Activated naive CD4-positive, alpha-beta T cell treated with anti-CD3 and anti-CD28 coated beads, Interleukin-2, amount 10 ng/mL, durations not matched to agents 7 days and 5 days (primary cell): Measurements from ENCODE around the gene CTNND2.

Experiments
- CTCF ChIA-PET: fragments of 350-600 bp; sonication (Branson Sonifier 250); formaldehyde crosslinking; loops from one replicate; lab custom pipeline; 2021; ENCODE audit warnings: antibody characterized with exemption; lab: Charles Lee
- DNase-seq: peaks from one replicate; pipeline ENCODE4 v3.0.0-alpha.2; 2020
- H3K27ac Mint-ChIP-seq: one replicate; pipeline ENCODE4 v1.8.0; 2021; ENCODE audit warnings: mild to moderate bottlenecking, moderate library complexity, mixed read lengths
- H3K27me3 Mint-ChIP-seq: one replicate; pipeline ENCODE4 v1.8.0; 2021; ENCODE audit warnings: mild to moderate bottlenecking, mixed read lengths
- H3K36me3 Mint-ChIP-seq: one replicate; pipeline ENCODE4 v1.8.0; 2021; ENCODE audit warnings: mixed read lengths
- H3K4me1 Mint-ChIP-seq: one replicate; pipeline ENCODE4 v1.8.0; 2021; ENCODE audit warnings: mixed read lengths
- H3K4me3 Mint-ChIP-seq: one replicate; pipeline ENCODE4 v1.8.0; 2021; ENCODE audit warnings: mild to moderate bottlenecking, moderate library complexity, mixed read lengths
- H3K9me3 Mint-ChIP-seq: one replicate; pipeline ENCODE4 v1.8.0; 2021; ENCODE audit warnings: mixed read lengths

Gene CTNND2

DNA sequence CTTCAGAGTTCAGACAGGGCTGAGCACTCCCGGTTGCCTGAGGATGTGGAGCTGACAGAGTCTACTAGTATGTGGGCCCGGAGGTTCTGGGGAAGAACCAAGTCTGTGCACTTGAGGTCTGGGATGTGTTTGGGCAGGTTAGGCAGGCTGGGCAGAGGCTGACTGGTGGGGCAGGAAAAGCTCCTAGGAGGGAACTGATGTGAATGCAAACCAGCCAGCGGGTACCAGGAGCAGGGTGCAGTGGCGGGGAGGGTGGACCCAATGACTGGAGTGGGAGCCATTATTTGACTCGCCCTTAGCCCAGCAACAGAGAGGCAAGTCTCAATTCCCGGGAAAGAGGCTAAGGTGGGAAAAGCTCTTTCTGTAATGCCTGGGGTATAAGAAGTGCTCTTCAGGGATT lies 723.4 kb downstream of the CTNND2 start:
- H3K4me3 Mint-ChIP-seq: no peak overlapping the region
- no peak overlapping the region for H3K27ac Mint-ChIP-seq
- no peaks in the 10 kb centered on the region for H3K27me3 Mint-ChIP-seq
- CTCF ChIA-PET: no interaction called here
- no peaks in the 10 kb centered on the region for H3K9me3 Mint-ChIP-seq
- H3K36me3 Mint-ChIP-seq: no peaks in the 10 kb centered on the region
- no peak for DNase-seq
- no peaks in the 10 kb centered on the region for H3K4me1 Mint-ChIP-seq

DNA sequence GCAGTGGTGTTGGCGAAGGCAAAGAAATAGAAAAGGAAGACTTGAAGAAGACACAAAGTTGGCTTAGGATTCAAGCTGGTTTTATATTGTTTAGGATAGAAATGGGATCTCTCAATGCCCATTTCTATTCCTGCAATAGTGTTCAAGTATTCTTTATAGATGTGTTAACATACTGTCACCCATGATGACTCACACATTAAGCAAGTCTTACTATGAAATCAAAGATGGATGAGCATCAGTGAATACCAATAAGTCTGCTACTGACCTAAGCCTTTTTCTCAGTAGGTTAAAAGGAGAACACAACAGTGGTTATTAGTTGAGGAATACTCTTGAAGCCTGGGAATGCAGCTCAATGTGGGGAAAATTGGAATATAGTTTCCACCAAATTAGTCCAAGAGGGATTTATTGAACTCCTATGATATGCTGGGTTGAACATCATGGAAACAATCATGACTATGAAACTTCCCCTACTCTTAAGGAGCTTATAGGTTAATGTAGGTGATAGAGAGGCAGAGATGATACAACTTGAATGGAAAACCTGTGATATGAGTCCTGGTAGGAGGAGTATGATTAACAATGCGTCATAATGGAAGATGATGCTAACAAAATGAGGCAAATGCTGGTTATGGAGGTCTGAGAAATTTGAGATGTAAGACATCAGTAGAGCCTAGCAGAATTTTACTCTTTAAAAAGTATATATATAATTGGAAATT lies 726.1 kb downstream of the CTNND2 start:
- no peaks in the 10 kb centered on the region for H3K36me3 Mint-ChIP-seq
- no peak overlapping the region for H3K4me3 Mint-ChIP-seq
- no peak for DNase-seq
- CTCF ChIA-PET: no interaction called here
- no peaks in the 10 kb centered on the region for H3K9me3 Mint-ChIP-seq
- peaks cover 4% of the 10 kb centered on the region for H3K27me3 Mint-ChIP-seq
- H3K27ac Mint-ChIP-seq: no peak overlapping the region
- H3K4me1 Mint-ChIP-seq: no peaks in the 10 kb centered on the region

DNA sequence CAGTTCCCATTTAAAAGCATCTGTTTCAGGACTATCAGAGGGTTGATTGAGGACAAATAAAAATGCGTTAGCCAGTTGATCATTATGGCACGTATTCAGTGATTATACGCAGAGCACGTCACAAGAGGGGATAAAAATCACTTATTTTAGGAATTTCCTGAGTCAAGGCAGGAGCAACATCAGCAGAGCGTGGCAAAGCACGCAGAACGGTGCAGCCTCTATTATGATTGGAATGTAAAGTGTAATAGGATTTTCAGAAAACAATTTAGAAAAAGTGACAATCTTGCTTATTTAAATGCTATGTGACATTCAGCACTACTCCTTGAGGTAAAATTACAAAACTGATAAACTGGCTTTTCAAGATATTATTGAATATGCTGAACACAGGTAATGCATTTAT lies 729.7 kb downstream of the CTNND2 start:
- Mint-ChIP-seq H3K4me1 (peaks cover 8% of the 10 kb centered on the region), H3K27me3 (peaks cover 4% of the 10 kb centered on the region), H3K9me3 (no peaks in the 10 kb centered on the region), H3K4me3 (no peak overlapping the region), H3K27ac (no peak overlapping the region), H3K36me3 (no peaks in the 10 kb centered on the region)
- DNase-seq: no peak
- CTCF ChIA-PET: no interaction called here

DNA sequence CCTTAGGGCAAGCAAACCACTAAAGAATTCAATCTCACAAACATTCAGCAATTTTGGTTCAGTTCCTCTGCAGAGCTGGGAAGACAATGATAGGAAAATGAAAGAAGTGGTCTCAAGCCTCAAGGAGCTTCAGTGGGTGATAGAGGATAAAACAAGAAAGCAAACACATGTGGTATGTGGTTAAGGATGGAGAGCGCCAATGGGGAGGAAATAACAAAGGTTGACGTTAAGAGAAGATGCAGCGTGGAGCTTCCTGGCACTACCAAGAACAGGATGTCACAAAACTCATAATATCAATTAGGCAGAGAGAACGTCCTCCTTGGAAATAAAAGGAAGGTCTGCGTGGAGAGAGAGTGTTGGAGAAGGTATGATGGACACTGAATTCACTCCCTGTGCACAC lies 731.8 kb downstream of the CTNND2 start:
- H3K4me3 Mint-ChIP-seq: no peak overlapping the region
- CTCF ChIA-PET: no interaction called here
- no peaks in the 10 kb centered on the region for H3K9me3 Mint-ChIP-seq
- peaks cover 8% of the 10 kb centered on the region for H3K4me1 Mint-ChIP-seq
- peaks cover 4% of the 10 kb centered on the region for H3K27me3 Mint-ChIP-seq
- no peaks in the 10 kb centered on the region for H3K36me3 Mint-ChIP-seq
- no peak for DNase-seq
- H3K27ac Mint-ChIP-seq: no peak overlapping the region

DNA sequence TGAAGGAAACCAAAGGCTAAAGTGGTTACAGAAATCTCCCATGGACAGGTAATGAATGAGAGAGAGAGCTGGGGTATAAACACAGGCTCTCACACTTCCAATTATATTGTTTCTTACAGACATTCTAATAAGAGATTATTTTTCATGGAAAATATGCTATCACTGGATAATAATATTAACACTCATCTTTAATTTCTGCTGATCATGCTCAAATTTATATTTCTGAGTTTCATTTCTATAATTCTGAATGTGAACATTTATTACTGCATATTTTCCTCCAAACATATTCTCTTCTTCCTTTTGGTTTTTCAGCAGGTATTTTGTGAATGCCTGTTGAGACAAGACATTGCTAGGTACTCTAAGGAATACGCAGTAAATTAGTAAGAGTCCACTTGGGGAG lies 733.0 kb downstream of the CTNND2 start:
- CTCF ChIA-PET: no interaction called here
- Mint-ChIP-seq H3K4me1 (peaks cover 8% of the 10 kb centered on the region), H3K27me3 (peaks cover 4% of the 10 kb centered on the region), H3K36me3 (no peaks in the 10 kb centered on the region), H3K27ac (no peak overlapping the region), H3K9me3 (no peaks in the 10 kb centered on the region), H3K4me3 (no peak overlapping the region)
- DNase-seq: no peak

DNA sequence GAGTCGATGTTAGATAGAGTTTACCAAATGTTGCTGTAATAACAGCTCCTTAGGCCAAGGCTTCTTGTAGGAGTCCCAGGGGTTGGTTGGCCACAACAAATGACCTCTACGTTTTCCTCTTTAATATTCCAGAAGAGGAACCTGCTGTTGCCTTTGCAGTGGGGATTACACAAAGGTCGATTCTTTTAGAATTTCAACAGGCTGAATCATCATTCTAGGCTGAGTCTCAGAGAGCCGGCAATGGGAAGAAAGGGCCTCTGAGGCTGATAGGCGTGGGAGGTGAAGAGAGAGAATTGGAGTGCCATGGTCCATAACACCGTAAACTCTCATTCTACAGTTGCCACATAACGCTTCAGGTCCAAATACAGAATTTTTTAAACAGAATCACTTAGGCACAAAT lies 737.3 kb downstream of the CTNND2 start:
- Mint-ChIP-seq H3K4me3 (no peak overlapping the region), H3K27me3 (peaks cover 8% of the 10 kb centered on the region), H3K9me3 (no peaks in the 10 kb centered on the region), H3K27ac (no peak overlapping the region), H3K36me3 (no peaks in the 10 kb centered on the region), H3K4me1 (no peaks in the 10 kb centered on the region)
- CTCF ChIA-PET: no interaction called here
- no peak for DNase-seq

DNA sequence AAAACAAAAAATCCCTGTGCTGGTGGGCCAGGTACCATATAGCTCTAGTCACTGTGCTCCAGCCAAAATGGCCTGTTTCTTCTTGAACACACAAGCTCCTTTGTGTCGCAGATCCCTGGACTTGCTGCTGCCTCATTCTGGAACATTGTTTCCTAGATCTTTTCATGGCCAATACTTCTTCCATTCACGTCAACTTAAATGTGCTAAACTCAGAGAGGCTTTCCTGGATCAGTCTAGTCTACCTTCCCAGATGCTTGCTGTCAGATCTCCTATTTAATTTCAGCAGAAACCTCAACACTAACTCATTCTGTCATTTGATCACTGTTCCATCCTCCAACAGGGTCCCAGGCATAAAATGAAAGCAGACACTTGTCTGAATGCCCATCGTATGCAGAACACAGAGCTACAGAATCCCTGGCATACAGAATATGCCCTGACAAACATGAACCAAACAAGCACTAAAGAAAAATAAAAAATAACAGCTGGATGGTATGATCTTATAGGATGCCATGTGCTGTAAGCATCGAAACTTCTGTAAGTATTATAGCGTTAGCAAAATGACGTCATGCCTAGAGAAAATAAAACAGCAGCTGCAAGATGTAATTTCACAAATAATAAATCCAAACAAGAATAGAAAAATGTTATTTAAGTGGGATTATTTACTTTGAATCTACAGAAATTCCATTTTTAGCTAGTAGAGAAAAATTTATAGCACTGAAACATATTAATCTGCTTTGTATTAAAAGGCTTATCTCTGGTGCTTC lies 739.5 kb downstream of the CTNND2 start:
- no peaks in the 10 kb centered on the region for H3K4me1 Mint-ChIP-seq
- no peak overlapping the region for H3K27ac Mint-ChIP-seq
- CTCF ChIA-PET: no interaction called here
- no peaks in the 10 kb centered on the region for H3K36me3 Mint-ChIP-seq
- H3K9me3 Mint-ChIP-seq: no peaks in the 10 kb centered on the region
- H3K4me3 Mint-ChIP-seq: no peak overlapping the region
- DNase-seq: no peak
- H3K27me3 Mint-ChIP-seq: peaks cover 8% of the 10 kb centered on the region

DNA sequence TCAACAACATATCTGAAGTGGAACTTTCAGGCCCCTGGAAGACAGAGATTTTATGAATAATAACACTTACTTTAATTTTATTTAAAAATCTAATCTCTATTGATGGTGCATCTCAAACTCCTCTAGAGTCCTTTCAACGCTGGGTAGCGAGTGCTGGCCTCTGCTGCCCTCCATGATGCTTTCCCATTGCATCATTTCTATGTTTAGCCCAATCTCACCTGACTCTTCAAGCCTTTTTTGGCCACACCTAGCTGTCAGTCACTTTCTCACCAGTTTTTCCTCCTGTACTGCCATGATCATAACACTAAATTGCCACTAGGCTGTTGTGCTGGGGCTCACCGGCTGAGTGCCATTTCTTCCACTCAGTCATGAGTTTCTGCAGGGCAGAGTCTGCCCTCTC lies 747.1 kb downstream of the CTNND2 start:
- CTCF ChIA-PET: no interaction called here
- Mint-ChIP-seq H3K4me3 (no peak overlapping the region), H3K27ac (no peak overlapping the region), H3K36me3 (no peaks in the 10 kb centered on the region), H3K27me3 (peaks cover 4% of the 10 kb centered on the region), H3K4me1 (no peaks in the 10 kb centered on the region), H3K9me3 (no peaks in the 10 kb centered on the region)
- DNase-seq: no peak

DNA sequence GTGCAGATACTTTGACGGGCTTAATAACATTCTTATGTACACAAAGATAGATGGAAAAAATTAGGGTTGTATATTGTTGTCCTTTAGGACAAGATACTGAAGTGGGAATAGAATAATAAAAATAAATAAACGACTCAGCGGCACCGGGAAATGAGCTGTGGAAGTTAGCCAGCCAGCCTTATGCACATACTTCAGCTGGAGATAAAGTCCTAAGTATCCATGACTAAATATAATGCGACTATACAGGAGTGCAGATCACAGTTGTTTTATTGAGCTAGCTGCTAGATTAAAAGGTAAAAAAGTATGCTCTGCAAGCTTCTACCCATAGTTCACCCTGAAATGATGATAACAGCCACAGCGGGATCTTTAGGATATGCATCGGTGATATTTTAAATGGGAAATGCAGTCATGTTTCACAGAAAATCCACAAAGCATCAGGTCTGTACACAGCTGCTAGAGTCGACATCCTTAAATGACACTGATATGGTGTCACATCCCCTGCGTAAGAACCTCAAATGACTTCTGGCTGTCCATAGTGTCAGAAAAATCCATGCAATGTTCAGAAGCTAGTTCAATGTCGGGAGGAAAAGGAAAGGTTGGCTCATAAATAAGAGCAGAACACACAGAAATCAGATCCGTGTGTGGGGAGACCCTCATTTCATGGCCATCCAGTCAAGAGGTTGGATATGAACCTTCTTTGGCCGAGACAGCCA lies 750.4 kb downstream of the CTNND2 start:
- H3K4me3 Mint-ChIP-seq: no peak overlapping the region
- H3K9me3 Mint-ChIP-seq: no peaks in the 10 kb centered on the region
- H3K27me3 Mint-ChIP-seq: peaks cover 4% of the 10 kb centered on the region
- no peaks in the 10 kb centered on the region for H3K4me1 Mint-ChIP-seq
- H3K27ac Mint-ChIP-seq: no peak overlapping the region
- no peaks in the 10 kb centered on the region for H3K36me3 Mint-ChIP-seq
- CTCF ChIA-PET: no interaction called here
- no peak for DNase-seq

DNA sequence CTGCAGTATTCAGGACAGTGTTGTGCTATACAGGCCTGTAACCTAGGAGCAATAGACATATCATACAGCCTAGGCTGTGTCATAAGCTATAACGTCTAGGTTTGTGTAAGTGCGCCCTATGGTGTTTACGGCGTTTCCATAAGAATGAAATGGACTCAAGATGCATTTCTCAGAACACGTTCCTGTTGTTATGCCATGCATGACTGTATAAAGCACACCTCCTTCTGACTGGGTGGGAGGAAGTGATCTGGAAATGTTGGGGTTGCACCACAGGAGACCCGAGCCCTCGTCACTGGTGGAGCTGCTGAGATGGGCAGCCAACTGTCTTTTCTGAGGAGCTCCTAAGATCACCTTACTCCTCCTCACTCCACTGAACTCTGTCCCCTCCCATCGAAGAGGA lies 751.9 kb downstream of the CTNND2 start:
- H3K4me3 Mint-ChIP-seq: no peak overlapping the region
- H3K36me3 Mint-ChIP-seq: no peaks in the 10 kb centered on the region
- H3K4me1 Mint-ChIP-seq: no peaks in the 10 kb centered on the region
- CTCF ChIA-PET: no interaction called here
- H3K9me3 Mint-ChIP-seq: no peaks in the 10 kb centered on the region
- peaks cover 4% of the 10 kb centered on the region for H3K27me3 Mint-ChIP-seq
- no peak for DNase-seq
- no peak overlapping the region for H3K27ac Mint-ChIP-seq

DNA sequence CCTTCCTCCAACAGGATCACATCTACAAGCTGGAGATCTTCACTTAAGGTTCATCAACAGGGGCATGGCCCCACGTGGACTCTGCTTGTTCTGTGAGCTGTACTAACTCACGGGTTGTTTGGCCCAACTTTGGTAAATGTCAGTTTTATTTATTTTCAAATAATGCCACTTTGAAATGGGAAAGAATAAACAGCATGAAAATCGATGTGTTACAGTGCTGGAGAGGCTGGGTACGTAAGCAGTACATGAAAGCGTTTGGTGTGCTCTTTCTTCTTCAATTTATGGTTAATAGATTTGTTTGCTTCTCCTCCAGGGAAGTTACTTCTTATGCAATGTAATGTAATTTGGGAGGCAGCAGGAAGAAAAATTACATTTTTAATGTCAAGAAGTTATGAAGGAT lies 753.3 kb downstream of the CTNND2 start:
- Mint-ChIP-seq H3K9me3 (no peaks in the 10 kb centered on the region), H3K27me3 (no peaks in the 10 kb centered on the region), H3K36me3 (no peaks in the 10 kb centered on the region), H3K4me1 (no peaks in the 10 kb centered on the region), H3K4me3 (no peak overlapping the region), H3K27ac (no peak overlapping the region)
- no peak for DNase-seq
- CTCF ChIA-PET: no interaction called here

DNA sequence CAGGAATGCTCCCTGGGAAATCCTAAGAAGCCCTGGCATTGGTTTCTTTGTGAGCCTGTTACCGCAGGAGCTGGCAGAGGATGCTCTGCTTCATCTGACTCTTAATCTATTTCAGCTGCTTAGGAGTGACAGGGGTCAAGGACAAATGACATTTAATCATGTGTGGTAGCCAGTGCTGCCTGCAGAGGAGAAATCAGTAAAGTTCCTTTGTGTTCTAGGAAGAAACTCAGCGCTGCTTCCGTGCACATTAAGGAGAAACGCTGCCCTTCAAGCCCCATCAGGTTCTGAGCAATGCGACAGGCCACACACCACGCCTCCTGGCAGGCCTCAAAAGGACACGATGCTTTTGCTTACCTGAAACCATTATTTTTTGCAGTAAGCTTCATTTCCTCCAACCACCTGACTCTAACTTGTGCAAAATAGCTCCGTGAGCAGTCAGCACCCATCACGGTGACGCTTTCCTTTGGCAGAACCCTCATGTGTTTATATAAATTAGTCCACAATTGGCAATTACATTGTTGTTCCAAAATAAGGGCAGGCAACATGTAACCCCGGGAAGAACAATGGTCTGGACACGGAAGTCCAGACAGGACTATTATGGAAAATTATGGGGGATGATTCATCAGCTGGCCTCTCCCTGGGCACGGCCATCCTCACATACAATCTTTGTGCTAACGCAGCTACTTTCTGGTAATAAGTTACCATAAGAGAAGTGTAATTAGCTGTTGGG lies 755.3 kb downstream of the CTNND2 start:
- H3K4me1 Mint-ChIP-seq: no peaks in the 10 kb centered on the region

DNA sequence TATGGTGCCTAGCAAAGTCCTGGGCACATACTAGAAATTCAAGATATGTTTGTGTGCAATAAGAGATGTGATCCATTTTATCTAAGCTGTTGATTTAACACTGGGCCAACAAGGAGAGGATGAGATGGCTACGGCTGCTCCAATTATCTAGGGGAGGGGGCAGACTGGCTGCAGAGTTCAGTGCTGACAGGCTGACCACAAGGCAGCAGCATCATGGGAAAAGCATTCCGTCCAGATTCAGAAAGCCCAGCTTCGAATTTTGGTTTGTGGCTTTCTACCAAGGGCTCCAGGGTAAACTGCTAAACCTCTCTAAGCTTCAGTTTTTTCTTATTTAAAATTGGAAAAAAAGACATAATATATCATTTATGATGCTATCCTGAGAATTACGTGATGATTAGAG lies 758.1 kb downstream of the CTNND2 start:
- H3K4me1 Mint-ChIP-seq: no peaks in the 10 kb centered on the region
- CTCF ChIA-PET: no interaction called here
- H3K4me3 Mint-ChIP-seq: no peak overlapping the region
- no peak for DNase-seq
- H3K9me3 Mint-ChIP-seq: no peaks in the 10 kb centered on the region
- H3K36me3 Mint-ChIP-seq: no peaks in the 10 kb centered on the region
- H3K27ac Mint-ChIP-seq: no peak overlapping the region
- H3K27me3 Mint-ChIP-seq: no peaks in the 10 kb centered on the region

More for the DNA sequence above, 755.3 kb downstream of the CTNND2 start:
- H3K4me3 Mint-ChIP-seq: no peak overlapping the region
- no peaks in the 10 kb centered on the region for H3K9me3 Mint-ChIP-seq
- H3K36me3 Mint-ChIP-seq: no peaks in the 10 kb centered on the region
- no peak for DNase-seq
- no peaks in the 10 kb centered on the region for H3K27me3 Mint-ChIP-seq
- CTCF ChIA-PET: no interaction called here
- H3K27ac Mint-ChIP-seq: no peak overlapping the region

DNA sequence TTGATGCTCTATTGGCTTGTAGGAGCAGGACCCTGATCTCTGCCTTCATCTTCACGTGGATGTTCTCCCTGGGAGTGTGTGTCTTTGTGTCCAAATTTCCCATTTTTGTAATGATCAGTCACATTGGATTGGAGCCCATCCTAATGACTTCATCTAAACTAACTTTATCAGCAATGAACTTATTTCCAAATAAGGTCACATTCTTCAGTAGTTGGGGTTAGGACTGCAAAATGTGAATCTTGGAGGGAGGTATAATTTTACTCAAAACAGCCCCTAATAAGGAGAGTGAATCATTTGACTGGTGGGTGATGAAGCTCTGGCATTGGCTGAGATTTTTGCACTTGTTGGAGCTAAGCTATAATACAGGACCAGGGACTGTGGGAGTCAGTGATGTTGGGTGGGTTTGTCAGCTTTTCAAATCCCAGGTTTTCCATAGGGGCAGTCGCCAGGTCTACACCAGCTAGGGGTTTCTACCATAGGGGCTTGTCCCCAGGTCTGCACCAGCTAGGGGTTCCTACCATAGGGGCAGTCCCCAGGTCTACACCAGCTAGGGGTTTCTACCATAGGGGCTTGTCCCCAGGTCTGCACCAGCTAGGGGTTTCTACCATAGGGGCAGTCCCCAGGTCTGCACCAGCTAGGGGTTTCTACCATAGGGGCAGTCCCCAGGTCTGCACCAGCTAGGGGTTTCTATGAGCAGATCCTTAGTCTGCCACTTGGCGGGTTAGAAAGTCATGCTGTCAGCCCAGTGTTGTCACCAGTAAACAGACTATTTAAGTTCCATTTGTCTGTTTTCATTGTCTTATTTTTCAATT lies 760.6 kb downstream of the CTNND2 start:
- peaks cover 4% of the 10 kb centered on the region for H3K27me3 Mint-ChIP-seq
- DNase-seq: no peak
- no peak overlapping the region for H3K4me3 Mint-ChIP-seq
- no peak overlapping the region for H3K27ac Mint-ChIP-seq
- no peaks in the 10 kb centered on the region for H3K4me1 Mint-ChIP-seq
- no peaks in the 10 kb centered on the region for H3K9me3 Mint-ChIP-seq
- H3K36me3 Mint-ChIP-seq: no peaks in the 10 kb centered on the region
- CTCF ChIA-PET: no interaction called here
